Fibroblast of lung (primary cell): ENCODE data around the gene CAMKK1. TPM values are rescaled to one million over a fixed set of nuclear protein-coding genes. Genes with fewer than 3 reads are reported as not detected.

ENCODE experiments used
- DNase-seq, 2 donors: peaks; one replicate each; pipeline versions ENCODE4 v3.0.0 to v3.0.0-alpha.2; 2010; ENCODE audit warnings: low read depth in 2 of 2
- H2AFZ ChIP-seq: 2 replicates; pipeline ENCODE4 v1.5.1; 2012; ENCODE audit warnings: low read length, control low read depth, inconsistent platforms
- H3K27ac ChIP-seq: 2 replicates; pipeline ENCODE4 v1.5.1; 2011; ENCODE audit warnings: low read length, control low read depth; ENCODE audit not compliant: insufficient read depth
- H3K27me3 ChIP-seq: 2 replicates; pipeline ENCODE4 v1.5.1; 2011; ENCODE audit warnings: mild to moderate bottlenecking, low read length; ENCODE audit not compliant: control insufficient read depth, insufficient read depth
- H3K36me3 ChIP-seq: 2 replicates; pipeline ENCODE4 v1.5.1; 2011; ENCODE audit warnings: low read length; ENCODE audit not compliant: control insufficient read depth, insufficient read depth
- H3K4me1 ChIP-seq: 2 replicates; pipeline ENCODE4 v1.5.1; 2011; ENCODE audit warnings: low read length; ENCODE audit not compliant: control insufficient read depth, insufficient read depth; ENCODE audit errors: extremely low read depth
- H3K4me2 ChIP-seq: 2 replicates; pipeline ENCODE4 v1.5.1; 2011; ENCODE audit warnings: low read length, control low read depth; ENCODE audit not compliant: insufficient read depth; ENCODE audit errors: extremely low read depth
- H3K4me3 ChIP-seq, 4 experiments: fragments of 200-600 bp in 1 of 4; sonication (generic) in 1 of 4; replicated peaks in 1 of 4; 2 replicates each; pipeline ENCODE4 v1.5.1; 2011 to 2016; ENCODE audit warnings: low read length in 4 of 4, low read depth in 3 of 4, mild to moderate bottlenecking in 3 of 4, control low read depth in 2 of 4, inconsistent platforms in 1 of 4, mixed read lengths in 1 of 4; ENCODE audit not compliant: insufficient read depth in 1 of 4; ENCODE audit errors: control extremely low read depth in 1 of 4
- H3K79me2 ChIP-seq: 2 replicates; pipeline ENCODE4 v1.5.1; 2012; ENCODE audit warnings: mild to moderate bottlenecking, low read length, inconsistent platforms; ENCODE audit not compliant: control insufficient read depth, insufficient read depth
- H3K9ac ChIP-seq: 2 replicates; pipeline ENCODE4 v1.5.1; 2011; ENCODE audit warnings: mild to moderate bottlenecking, low read length, control low read depth; ENCODE audit not compliant: insufficient read depth
- H3K9me3 ChIP-seq: 2 replicates; pipeline ENCODE4 v1.5.1; 2012; ENCODE audit warnings: low read depth, low read length; ENCODE audit not compliant: control insufficient read depth, insufficient read depth
- H4K20me1 ChIP-seq: 2 replicates; pipeline ENCODE4 v1.5.1; 2011; ENCODE audit warnings: low read length; ENCODE audit not compliant: control insufficient read depth, insufficient read depth; ENCODE audit errors: extremely low read depth
- CTCF ChIP-seq, 2 donors: IDR thresholded peaks in 1 of 2; conservative IDR thresholded peaks in 1 of 2; 1 replicate in 1 of 2; 2 replicates in 1 of 2; pipeline ENCODE4 v1.5.1; 2011 to 2012; ENCODE audit warnings: low read length in 2 of 2, control low read depth in 1 of 2, inconsistent platforms in 1 of 2, low read depth in 1 of 2, mild to moderate bottlenecking in 1 of 2
- EZH2 ChIP-seq: IDR thresholded peaks from 2 replicates; pipeline ENCODE4 v1.5.1; 2012; ENCODE audit warnings: low read length, control low read depth, mild to moderate bottlenecking; ENCODE audit errors: missing control alignments
- polyA plus RNA-seq, 2 donors: library from polyadenylated mRNA; depleted of rRNA in 1 of 2; stranded (reverse) in 1 of 2; unstranded in 1 of 2; fragments of >200 nt; gene quantifications; 2 replicates each; pipeline ENCODE4 v1.2.1, GENCODE V29; 2011 to 2012; ENCODE audit warnings: missing spikeins in 1 of 2
- total RNA-seq: library from RNA; depleted of rRNA; stranded (reverse); fragments of >200 nt; gene quantifications from 2 replicates; pipeline ENCODE4 v1.2.1, GENCODE V29; 2014

The CAMKK1 gene
- total and polyA plus RNA-seq, 2 donors (not counting 1 experiment from before 2014, with no cell fraction given), result 0.41 to 2.5 TPM

GRCh38 chr17:3815122-3815521 lies 77.7 kb downstream of the CAMKK1 start:
- Histone ChIP-seq H3K9ac (no peak overlapping the region), H2AFZ (no peak overlapping the region), H3K4me1 (no peaks in the 10 kb centered on the region), H3K4me2 (no peak overlapping the region), H3K36me3 (peaks cover 15% of the 10 kb centered on the region), H3K4me3 (no peak overlapping the region), H3K27ac (no peak overlapping the region), H3K9me3 (no peaks in the 10 kb centered on the region), H3K79me2 (no peaks in the 10 kb centered on the region), H4K20me1 (no peaks in the 10 kb centered on the region), H3K27me3 (no peaks in the 10 kb centered on the region)
- DNase-seq, result no peak
- TF ChIP-seq CTCF (conservative IDR thresholded peaks at IDR 0.05 in 1 of 2, IDR thresholded peaks at IDR 0.05 in 1 of 2; ENCODE audit: low read depth in 1 of 2, low read length in 2 of 2) (no peak), EZH2 (no peak)

- Histone ChIP-seq H4K20me1 (no peaks in the 10 kb centered on the region), H2AFZ (no peak overlapping the region), H3K27ac (no peak overlapping the region), H3K9ac (no peak overlapping the region), H3K27me3 (no peaks in the 10 kb centered on the region), H3K79me2 (no peaks in the 10 kb centered on the region), H3K4me2 (no peak overlapping the region), H3K4me3 (no peak overlapping the region), H3K36me3 (peaks cover 15% of the 10 kb centered on the region), H3K4me1 (no peaks in the 10 kb centered on the region), H3K9me3 (no peaks in the 10 kb centered on the region)
- TF ChIP-seq CTCF (conservative IDR thresholded peaks at IDR 0.05 in 1 of 2, IDR thresholded peaks at IDR 0.05 in 1 of 2; ENCODE audit: low read depth in 1 of 2, low read length in 2 of 2) (no peak), EZH2 (no peak)
- DNase-seq, result no peak
Measured at GRCh38 chr17:3814361-3814760, 78.5 kb downstream of the CAMKK1 start.

- TF ChIP-seq EZH2, result no peak
- no peak for TF ChIP-seq CTCF (conservative IDR thresholded peaks at IDR 0.05 in 1 of 2, IDR thresholded peaks at IDR 0.05 in 1 of 2; ENCODE audit: low read depth in 1 of 2, low read length in 2 of 2)
- Histone ChIP-seq H3K27ac (no peak overlapping the region), H3K79me2 (no peaks in the 10 kb centered on the region), H2AFZ (no peak overlapping the region), H4K20me1 (no peaks in the 10 kb centered on the region), H3K4me3 (no peak overlapping the region), H3K9me3 (no peaks in the 10 kb centered on the region), H3K4me2 (no peak overlapping the region), H3K36me3 (peaks cover 15% of the 10 kb centered on the region), H3K9ac (no peak overlapping the region), H3K27me3 (no peaks in the 10 kb centered on the region), H3K4me1 (no peaks in the 10 kb centered on the region)
- DNase-seq, result no peak
Measured at GRCh38 chr17:3813171-3813570, 79.7 kb downstream of the CAMKK1 start.
